PC-9 (cell line): ENCODE results near the gene ICOSLG. TPM values are rescaled to one million over a fixed set of nuclear protein-coding genes. Genes with fewer than 3 reads are reported as not detected.
"Not testable (repeated sequence)": the region's sequence is repeated elsewhere in the genome, so short reads cannot be mapped to it uniquely, and the experiment has no call there.

Source experiments
- BruUV-seq: library from RNA; stranded (reverse); fragments of 400-500 nt; replicated peaks from 2 replicates; lab custom pipeline; 2021; lab: Mats Ljungman, UMichigan
- CTCF ChIA-PET: fragments of 300-600 bp; sonication (Branson Sonifier 250); formaldehyde crosslinking; loops from one replicate; lab custom pipeline; 2022; ENCODE audit warnings: antibody characterized with exemption; lab: Charles Lee
- POLR2A ChIA-PET: fragments of 300-600 bp; sonication (Branson Sonifier 250); formaldehyde crosslinking; loops from one replicate; lab custom pipeline; 2022; ENCODE audit warnings: antibody characterized with exemption; ENCODE audit not compliant: unreplicated experiment; lab: Charles Lee
- DNase-seq, 2 experiments: peaks; one replicate each; pipeline versions ENCODE4 v3.0.0 to v3.0.0-alpha.2; 2015 to 2022; ENCODE audit warnings: mixed read lengths in 1 of 2
- H2AFZ ChIP-seq: fragments of 200-600 bp; sonication (generic); 2 replicates; pipeline ENCODE4 v1.8.1; 2017; ENCODE audit warnings: antibody characterized with exemption
- H3F3A ChIP-seq: fragments of 200-600 bp; sonication (generic); 2 replicates; pipeline ENCODE4 v1.8.1; 2017; ENCODE audit warnings: antibody characterized with exemption, mild to moderate bottlenecking, low read depth; ENCODE audit not compliant: insufficient read depth
- H3K27ac ChIP-seq: fragments of 200-600 bp; sonication (generic); 2 replicates; pipeline ENCODE4 v1.6.1; 2016; ENCODE audit warnings: mixed run types
- H3K27me3 ChIP-seq: fragments of 200-600 bp; sonication (generic); 2 replicates; pipeline ENCODE4 v1.6.1; 2016; ENCODE audit warnings: low read depth, mixed run types; ENCODE audit not compliant: insufficient read depth
- H3K36me3 ChIP-seq: fragments of 200-600 bp; sonication (generic); 2 replicates; pipeline ENCODE4 v1.6.1; 2016; ENCODE audit warnings: low read depth, mixed run types
- H3K4me1 ChIP-seq: fragments of 200-600 bp; sonication (generic); replicated peaks from 2 replicates; pipeline ENCODE4 v1.6.1; 2016; ENCODE audit warnings: mixed run types; ENCODE audit not compliant: insufficient read depth
- H3K4me2 ChIP-seq: fragments of 200-600 bp; sonication (generic); 2 replicates; pipeline ENCODE4 v1.6.1; 2017; ENCODE audit warnings: mixed run types
- H3K4me3 ChIP-seq: fragments of 200-600 bp; sonication (generic); 2 replicates; pipeline ENCODE4 v1.6.1; 2016; ENCODE audit warnings: mixed run types
- H3K79me2 ChIP-seq: fragments of 200-600 bp; sonication (generic); 2 replicates; pipeline ENCODE4 v1.6.1; 2017; ENCODE audit warnings: low read depth, mixed run types
- H3K9me2 ChIP-seq: fragments of 200-600 bp; sonication (generic); 2 replicates; pipeline ENCODE4 v1.8.1; 2017; ENCODE audit warnings: mild to moderate bottlenecking; ENCODE audit not compliant: insufficient read depth
- H3K9me3 ChIP-seq: fragments of 200-600 bp; sonication (generic); 2 replicates; pipeline ENCODE4 v1.8.1; 2016; ENCODE audit warnings: low read depth; ENCODE audit not compliant: insufficient read depth
- H4K20me1 ChIP-seq: fragments of 200-600 bp; sonication (generic); 2 replicates; pipeline ENCODE4 v1.8.1; 2017; ENCODE audit not compliant: insufficient read depth
- CTCF ChIP-seq: fragments of 200-600 bp; sonication (generic); conservative IDR thresholded peaks from 2 replicates; pipeline ENCODE4 v1.6.1; 2017; ENCODE audit warnings: mixed run types, antibody characterized with exemption, mild to moderate bottlenecking, moderate library complexity
- EZH2 ChIP-seq: fragments of 200-600 bp; sonication (generic); IDR thresholded peaks from 2 replicates; pipeline ENCODE4 v1.8.0; 2017; ENCODE audit warnings: antibody characterized with exemption, low read depth
- intact Hi-C: fragments of 100-400 bp; cut with micrococcal nuclease; formaldehyde crosslinking; loops from one replicate; pipeline ENCODE4 v1.10.0; 2022; ENCODE audit not compliant: unreplicated experiment
- total RNA-seq: library from RNA; stranded (reverse); gene quantifications from 2 replicates; pipeline ENCODE4 v1.2.3, GENCODE V29; 2021

The ICOSLG gene
- total RNA-seq, 1 experiment from 2014 or later: 2.9 TPM

- Histone ChIP-seq H3K9me2 (no peaks in the 10 kb centered on the region), H3K36me3 (no peaks in the 10 kb centered on the region), H3K79me2 (no peaks in the 10 kb centered on the region), H3K4me2 (no peak overlapping the region), H3K27ac (no peak overlapping the region), H2AFZ (no peak overlapping the region), H3K4me1 (no peaks in the 10 kb centered on the region), H4K20me1 (no peaks in the 10 kb centered on the region), H3F3A (no peaks in the 10 kb centered on the region), H3K9me3 (no peaks in the 10 kb centered on the region), H3K27me3 (peaks cover 17% of the 10 kb centered on the region), H3K4me3 (no peak overlapping the region)
- no peak for DNase-seq
- BruUV-seq: no TSS peak
- ChIA-PET CTCF (no interaction called here), POLR2A (no interaction called here)
- no peak for TF ChIP-seq CTCF
- TF ChIP-seq EZH2: no peak
- intact Hi-C loops: no loop called here
These were observed 43.2 kb upstream of the ICOSLG start for GRCh38 chr21:44283948-44284347.

- intact Hi-C loops, POLR2A ChIA-PET, CTCF ChIA-PET: not testable (repeated sequence)
These were observed 42.6 kb upstream of the ICOSLG start for GRCh38 chr21:44283211-44283785.

GRCh38 chr21:44282370-44282769 is 41.6 kb upstream of the ICOSLG start:
- H3K4me3 ChIP-seq: no peak overlapping the region
- no peaks in the 10 kb centered on the region for H4K20me1 ChIP-seq
- ChIA-PET POLR2A (no interaction called here), CTCF (no interaction called here)
- no peaks in the 10 kb centered on the region for H3K36me3 ChIP-seq
- H3K4me1 ChIP-seq: no peaks in the 10 kb centered on the region
- no peaks in the 10 kb centered on the region for H3K79me2 ChIP-seq
- no peak for DNase-seq
- peaks cover 17% of the 10 kb centered on the region for H3K27me3 ChIP-seq
- no peak overlapping the region for H3K27ac ChIP-seq
- BruUV-seq: no TSS peak
- no peaks in the 10 kb centered on the region for H3F3A ChIP-seq
- H3K4me2 ChIP-seq: no peak overlapping the region
- intact Hi-C loops: no loop called here
- H2AFZ ChIP-seq: no peak overlapping the region
- no peaks in the 10 kb centered on the region for H3K9me3 ChIP-seq
- TF ChIP-seq CTCF (no peak), EZH2 (no peak)
- H3K9me2 ChIP-seq: no peaks in the 10 kb centered on the region

More at GRCh38 chr21:44283211-44283785, 42.6 kb upstream of the ICOSLG start:
- H2AFZ ChIP-seq, H3K79me2 ChIP-seq, H4K20me1 ChIP-seq, BruUV-seq, H3K4me1 ChIP-seq, H3K9me3 ChIP-seq, H3K9me2 ChIP-seq, DNase-seq, H3K36me3 ChIP-seq, H3K4me2 ChIP-seq, H3F3A ChIP-seq, H3K4me3 ChIP-seq, H3K27ac ChIP-seq: not testable (repeated sequence)
- H3K27me3 ChIP-seq: peaks cover 17% of the 10 kb centered on the region

- Histone ChIP-seq H3K79me2 (no peaks in the 10 kb centered on the region), H2AFZ (no peak overlapping the region), H3K27ac (no peak overlapping the region), H3F3A (no peaks in the 10 kb centered on the region), H3K4me1 (no peaks in the 10 kb centered on the region), H3K9me3 (no peaks in the 10 kb centered on the region), H3K36me3 (no peaks in the 10 kb centered on the region), H3K4me3 (no peak overlapping the region), H3K27me3 (peaks cover 14% of the 10 kb centered on the region), H3K9me2 (no peaks in the 10 kb centered on the region), H3K4me2 (no peak overlapping the region), H4K20me1 (no peaks in the 10 kb centered on the region)
- ChIA-PET POLR2A (no interaction called here), CTCF (no interaction called here)
- BruUV-seq: no TSS peak
- TF ChIP-seq CTCF: no peak
- no peak for TF ChIP-seq EZH2
- intact Hi-C loops: no loop called here
- no peak for DNase-seq
These were observed 41.1 kb upstream of the ICOSLG start for GRCh38 chr21:44281801-44282200.
